HCT116 (cell line): Measurements from ENCODE around the gene LRCH1.

Experiments used
- CTCF ChIP-seq, 3 experiments: fragments of 200-600 bp in 1 of 3; sonication (generic) in 1 of 3; IDR thresholded peaks in 2 of 3; conservative IDR thresholded peaks in 1 of 3; 2 replicates each; pipeline ENCODE4 v1.5.1; 2012 to 2017; ENCODE audit warnings: low read depth in 2 of 3, low read length in 2 of 3, antibody characterized with exemption in 1 of 3, borderline replicate concordance in 1 of 3, control low read depth in 1 of 3, mild to moderate bottlenecking in 1 of 3, mixed read lengths in 1 of 3, mixed run types in 1 of 3, moderate library complexity in 1 of 3; ENCODE audit not compliant: insufficient read depth in 1 of 3
- JUND ChIP-seq: IDR thresholded peaks from 2 replicates; pipeline ENCODE4 v1.6.1; 2012

GRCh38 chr13:46614582-46614981 is 61.6 kb downstream of the LRCH1 start:
- TF ChIP-seq CTCF (IDR thresholded peaks at IDR 0.05 in 2 of 3, conservative IDR thresholded peaks at IDR 0.05 in 1 of 3; ENCODE audit: borderline replicate concordance in 1 of 3, insufficient read depth in 1 of 3, low read depth in 2 of 3, low read length in 2 of 3) (no peak), JUND (no peak)
